Activated CD4-positive, alpha-beta T cell treated with anti-CD3 and anti-CD28 coated beads, Interleukin-2, amount 50 U/mL, for 24 hours (primary cell): ENCODE results near the gene ZNF688.
"Not testable (repeated sequence)": the region's sequence is repeated elsewhere in the genome, so short reads cannot be mapped to it uniquely, and the experiment has no call there.

Source experiments
- DNase-seq, 2 donors: peaks; one replicate each; pipeline ENCODE4 v3.0.0-alpha.2; 2020; ENCODE audit warnings: low read depth in 1 of 2, low spot score in 1 of 2

The ZNF688 gene

GRCh38 chr16:30571445-30572322 lies at the start of gene ZNF688:
TSS of gene ZNF688 (minus strand) at chr16:30571714. CDS start at chr16:30571629, 85 bp downstream.
- DNase-seq = peak; percentile 72 to 95

GRCh38 chr16:30620169-30620568 lies 48.7 kb upstream of the ZNF688 start:
- DNase-seq = no peak

GRCh38 chr16:30619638-30620037 lies 48.1 kb upstream of the ZNF688 start:
- no peak for DNase-seq

GRCh38 chr16:30619202-30619601 lies 47.7 kb upstream of the ZNF688 start:
- no peak for DNase-seq

- peak; percentile 43 to 50 for DNase-seq
Measured at GRCh38 chr16:30615358-30616091, 44.0 kb upstream of the ZNF688 start.

GRCh38 chr16:30609926-30610839 lies 38.7 kb upstream of the ZNF688 start, which contains the start of gene ZNF689:
TSS of gene ZNF689 (minus strand) at chr16:30610389. CDS start at chr16:30610041, 348 bp downstream.
- peak; percentile 91 to 96 for DNase-seq

GRCh38 chr16:30609002-30609925 lies 37.8 kb upstream of the ZNF688 start:
- peak; percentile 17 to 38 for DNase-seq

- no peak for DNase-seq
Measured at GRCh38 chr16:30606004-30606403, 34.5 kb upstream of the ZNF688 start.

- DNase-seq = no peak
Measured at GRCh38 chr16:30605158-30605557, 33.6 kb upstream of the ZNF688 start.

- no peak for DNase-seq
Measured at GRCh38 chr16:30604316-30604947, 32.9 kb upstream of the ZNF688 start.

- no peak for DNase-seq
Measured at GRCh38 chr16:30603945-30604315, 32.4 kb upstream of the ZNF688 start.

GRCh38 chr16:30602616-30603277 lies 31.2 kb upstream of the ZNF688 start:
- no peak for DNase-seq

- DNase-seq = no peak
Measured at GRCh38 chr16:30601966-30602365, 30.5 kb upstream of the ZNF688 start.

- DNase-seq = no peak
Measured at GRCh38 chr16:30600929-30601328, 29.4 kb upstream of the ZNF688 start.

GRCh38 chr16:30600215-30600614 lies 28.7 kb upstream of the ZNF688 start:
- no peak for DNase-seq

GRCh38 chr16:30592871-30593270 lies 21.4 kb upstream of the ZNF688 start:
- DNase-seq = no peak

- DNase-seq = not testable (repeated sequence)
Measured at GRCh38 chr16:30590869-30591268, 19.4 kb upstream of the ZNF688 start.

GRCh38 chr16:30589582-30589981 lies 18.1 kb upstream of the ZNF688 start:
- DNase-seq = not testable (repeated sequence)

GRCh38 chr16:30588651-30589050 lies 17.1 kb upstream of the ZNF688 start:
- DNase-seq = no peak
